Esophagus squamous epithelium (tissue), 5 donors: ENCODE measurements around the gene LTBP3. TPM values are rescaled to one million over a fixed set of nuclear protein-coding genes. Genes with fewer than 3 reads are reported as not detected.

Experiments used
- DNase-seq: peaks from one replicate; lab custom pipeline; 2025; lab: John Stamatoyannopoulos, UW
- H3K27ac ChIP-seq, 4 donors: fragments of 200-600 bp; sonication (generic); one replicate each; pipeline ENCODE4 v1.5.1; 2016 to 2019; ENCODE audit warnings: mild to moderate bottlenecking in 1 of 4
- H3K27me3 ChIP-seq, 4 donors: fragments of 200-600 bp; sonication (generic); 1 replicate in 3 of 4; 2 replicates in 1 of 4; pipeline versions ENCODE4 v1.5.1 to v1.6.0; 2017 to 2021; ENCODE audit warnings: antibody characterized with exemption in 1 of 4
- H3K36me3 ChIP-seq, 3 donors: fragments of 200-600 bp; sonication (generic); one replicate each; pipeline ENCODE4 v1.5.1; 2016 to 2019
- H3K4me1 ChIP-seq, 3 donors: fragments of 200-600 bp; sonication (generic); one replicate each; pipeline ENCODE4 v1.5.1; 2017 to 2019
- H3K4me3 ChIP-seq, 4 donors: fragments of 200-600 bp; sonication (generic); 1 replicate in 3 of 4; 2 replicates in 1 of 4; pipeline ENCODE4 v1.5.1; 2016 to 2019; ENCODE audit warnings: mild to moderate bottlenecking in 2 of 4, moderate library complexity in 1 of 4
- H3K9me3 ChIP-seq, 3 donors: fragments of 200-600 bp; sonication (generic); one replicate each; pipeline ENCODE4 v1.5.1; 2016 to 2019
- CTCF ChIP-seq, 6 experiments: fragments of 450-650 bp in 4 of 6; fragments of 200-600 bp in 2 of 6; sonication (generic) in 2 of 6; IDR thresholded peaks; one replicate each; pipeline ENCODE4 v1.5.1; 2016 to 2019; ENCODE audit warnings: antibody characterized with exemption in 6 of 6, mild to moderate bottlenecking in 4 of 6, moderate library complexity in 4 of 6
- POLR2A ChIP-seq, 4 donors: fragments of 450-650 bp; IDR thresholded peaks; one replicate each; pipeline ENCODE4 v1.6.1; 2017; ENCODE audit warnings: antibody characterized with exemption in 4 of 4, mild to moderate bottlenecking in 4 of 4, moderate library complexity in 3 of 4
- WGBS, 2 donors: methylation state at CpG; one replicate each; pipeline ENCODE4 v1.1.5; 2018; 5-methylcytosine and 5-hydroxymethylcytosine counted together
- intact Hi-C: fragments of 100-400 bp; cut with DNase I; formaldehyde crosslinking; loops from one replicate; pipeline ENCODE4 v1.15.0; 2022
- total RNA-seq, 4 donors: library from RNA; depleted of rRNA; stranded (reverse); fragments of >200 nt; gene quantifications; one replicate each; pipeline ENCODE4 v1.1.0, GENCODE V29; 2016
- donor health status: DM: yes; HTN: yes; CAD: no.

The LTBP3 gene
- total RNA-seq, 4 donors from 2014 or later = 28.1 to 87.5 (median 54.0) TPM

GRCh38 chr11:65532388-65533064, 25.6 kb downstream of the LTBP3 start:
- no peak overlapping the region for H3K4me3 ChIP-seq
- intact Hi-C loops = no loop called here
- H3K27me3 ChIP-seq = no peaks in the 10 kb centered on the region
- peaks cover 0 to 5% (median 0%) of the 10 kb centered on the region in 3 donors for H3K4me1 ChIP-seq
- 84 to 87% methylated on average over 6 to 10 of the region's 15 CpGs for WGBS, 2 donors
- DNase-seq = no peak
- H3K27ac ChIP-seq = no peak overlapping the region
- peaks cover 20 to 100% (median 35%) of the 10 kb centered on the region in 3 donors for H3K36me3 ChIP-seq
- no peaks in the 10 kb centered on the region for H3K9me3 ChIP-seq
- no peak for TF ChIP-seq CTCF (IDR thresholded peaks at IDR 0.05)
- no peak for TF ChIP-seq POLR2A (IDR thresholded peaks at IDR 0.05)

- intact Hi-C loops = no loop called here
- TF ChIP-seq POLR2A (IDR thresholded peaks at IDR 0.05) = no peak
- TF ChIP-seq CTCF (IDR thresholded peaks at IDR 0.05) = peak in 1 of 6 experiments; percentile 25
- H3K4me1 ChIP-seq = peaks cover 10 to 25% (median 14%) of the 10 kb centered on the region in 3 donors
- H3K27me3 ChIP-seq = no peaks in the 10 kb centered on the region
- WGBS, 2 donors = 69 to 83% methylated on average over 5 of the region's 5 CpGs
- H3K4me3 ChIP-seq = no peak overlapping the region
- H3K27ac ChIP-seq = no peak overlapping the region
- H3K9me3 ChIP-seq = no peaks in the 10 kb centered on the region
- H3K36me3 ChIP-seq = peaks cover 17 to 91% (median 27%) of the 10 kb centered on the region in 3 donors
- no peak for DNase-seq
These were observed 28.0 kb downstream of the LTBP3 start for GRCh38 chr11:65530157-65530496.

GRCh38 chr11:65529475-65530156, 28.5 kb downstream of the LTBP3 start:
- Histone ChIP-seq H3K36me3 (peaks cover 17 to 86% (median 27%) of the 10 kb centered on the region in 3 donors), H3K27ac (no peak overlapping the region), H3K4me1 (peaks cover 10 to 25% (median 15%) of the 10 kb centered on the region in 3 donors), H3K27me3 (no peaks in the 10 kb centered on the region), H3K9me3 (no peaks in the 10 kb centered on the region), H3K4me3 (no peak overlapping the region)
- 61 to 80% methylated on average over 2 to 3 of the region's 10 CpGs for WGBS, 2 donors
- intact Hi-C loops = no loop called here
- TF ChIP-seq CTCF (IDR thresholded peaks at IDR 0.05) (no peak), POLR2A (IDR thresholded peaks at IDR 0.05) (no peak)
- DNase-seq = no peak

- Histone ChIP-seq H3K9me3 (no peaks in the 10 kb centered on the region), H3K36me3 (peaks cover 17 to 79% (median 27%) of the 10 kb centered on the region in 3 donors), H3K27me3 (no peaks in the 10 kb centered on the region), H3K4me1 (peaks cover 17 to 32% (median 22%) of the 10 kb centered on the region in 3 donors), H3K4me3 (no peak overlapping the region), H3K27ac (no peak overlapping the region)
- 90 to 92% methylated on average over 8 to 11 of the region's 12 CpGs for WGBS, 2 donors
- TF ChIP-seq POLR2A (IDR thresholded peaks at IDR 0.05) (no peak), CTCF (IDR thresholded peaks at IDR 0.05) (no peak)
- intact Hi-C loops = no loop called here
- DNase-seq = no peak
These were observed 29.3 kb downstream of the LTBP3 start for GRCh38 chr11:65528819-65529350.

GRCh38 chr11:65526744-65527143, 31.4 kb downstream of the LTBP3 start:
- Histone ChIP-seq H3K36me3 (peaks cover 11 to 57% (median 14%) of the 10 kb centered on the region in 3 donors), H3K27me3 (no peaks in the 10 kb centered on the region)
- intact Hi-C loops = no loop called here

More at GRCh38 chr11:65526744-65527143, 31.4 kb downstream of the LTBP3 start:
- WGBS, 2 donors = 82 to 100% methylated on average over 2 to 4 of the region's 8 CpGs
- H3K9me3 ChIP-seq = no peaks in the 10 kb centered on the region
- no peak for TF ChIP-seq CTCF (IDR thresholded peaks at IDR 0.05)
- no peak for TF ChIP-seq POLR2A (IDR thresholded peaks at IDR 0.05)
- no peak overlapping the region for H3K4me3 ChIP-seq
- DNase-seq = no peak
- peaks cover 20 to 43% (median 22%) of the 10 kb centered on the region in 3 donors for H3K4me1 ChIP-seq
- no peak overlapping the region for H3K27ac ChIP-seq
